Activated CD8-positive, alpha-beta T cell treated with anti-CD3 and anti-CD28 coated beads for 36 hours (primary cell): ENCODE data around the gene STK39. TPM values are rescaled to one million over a fixed set of nuclear protein-coding genes. Genes with fewer than 3 reads are reported as not detected.

Experiments
- ATAC-seq: fragments of 200-7000 bp; cut with Tn5 transposase; one replicate; pipeline ENCODE4 v1.10.0; 2021; ENCODE audit warnings: mild to moderate bottlenecking, moderate library complexity
- CTCF ChIA-PET: fragments of 350-600 bp; sonication (Branson Sonifier 250); formaldehyde crosslinking; loops from one replicate; lab custom pipeline; 2021; ENCODE audit warnings: antibody characterized with exemption; lab: Charles Lee
- POLR2A ChIA-PET: fragments of 350-600 bp; sonication (Branson Sonifier 250); formaldehyde crosslinking; loops from one replicate; lab custom pipeline; 2021; ENCODE audit warnings: antibody characterized with exemption; lab: Charles Lee
- DNase-seq: peaks from one replicate; pipeline ENCODE4 v3.0.0-alpha.2; 2020
- H3K27ac Mint-ChIP-seq: one replicate; pipeline ENCODE4 v1.8.0; 2021; ENCODE audit warnings: mild to moderate bottlenecking, mixed read lengths
- H3K27me3 Mint-ChIP-seq: one replicate; pipeline ENCODE4 v1.8.0; 2021; ENCODE audit warnings: mixed read lengths
- H3K36me3 Mint-ChIP-seq: one replicate; pipeline ENCODE4 v1.8.0; 2021; ENCODE audit warnings: low read depth, mixed read lengths
- H3K4me1 Mint-ChIP-seq: one replicate; pipeline ENCODE4 v1.8.0; 2021; ENCODE audit warnings: low read depth, mixed read lengths
- H3K4me3 Mint-ChIP-seq: one replicate; pipeline ENCODE4 v1.8.0; 2021; ENCODE audit warnings: mild to moderate bottlenecking, moderate library complexity, mixed read lengths
- H3K9me3 Mint-ChIP-seq: one replicate; pipeline ENCODE4 v1.8.0; 2021; ENCODE audit warnings: mixed read lengths
- CTCF ChIP-seq: fragments of 200-600 bp; IDR thresholded peaks from one replicate; pipeline ENCODE4 v1.8.0; 2022; ENCODE audit warnings: antibody characterized with exemption, mild to moderate bottlenecking
- intact Hi-C: fragments of 100-400 bp; cut with micrococcal nuclease; formaldehyde crosslinking; loops from one replicate; pipeline ENCODE4 v1.10.0; 2022
- total RNA-seq, 2 experiments: library from RNA; stranded (reverse); gene quantifications; one replicate each; pipeline ENCODE4 v1.2.3, GENCODE V29; 2021

Gene STK39
- total RNA-seq, 2 experiments from 2014 or later = 32.8 to 33.9 TPM

- no peaks in the 10 kb centered on the region for H3K9me3 Mint-ChIP-seq
- POLR2A ChIA-PET = no interaction called here
- TF ChIP-seq CTCF = no peak
- CTCF ChIA-PET = no interaction called here
- no peak overlapping the region for H3K27ac Mint-ChIP-seq
- peaks cover 11% of the 10 kb centered on the region for H3K4me1 Mint-ChIP-seq
- ATAC-seq (no peak), DNase-seq (no peak)
- H3K36me3 Mint-ChIP-seq = peaks cover 16% of the 10 kb centered on the region
- no peaks in the 10 kb centered on the region for H3K27me3 Mint-ChIP-seq
- H3K4me3 Mint-ChIP-seq = no peak overlapping the region
- intact Hi-C loops = no loop called here
Measured at GRCh38 chr2:168034616-168035015, 212.8 kb downstream of the STK39 start.

- Mint-ChIP-seq H3K9me3 (no peaks in the 10 kb centered on the region), H3K36me3 (peaks cover 16% of the 10 kb centered on the region), H3K27me3 (no peaks in the 10 kb centered on the region), H3K4me1 (peaks cover 11% of the 10 kb centered on the region), H3K4me3 (no peak overlapping the region), H3K27ac (no peak overlapping the region)
- ChIA-PET POLR2A (no interaction called here), CTCF (no interaction called here)
- DNase-seq (no peak), ATAC-seq (no peak)
- no peak for TF ChIP-seq CTCF
- intact Hi-C loops = no loop called here
Measured at GRCh38 chr2:168033966-168034365, 213.4 kb downstream of the STK39 start.

GRCh38 chr2:168032091-168032490 is 215.3 kb downstream of the STK39 start:
- no peak for ATAC-seq
- peaks cover 16% of the 10 kb centered on the region for H3K36me3 Mint-ChIP-seq
- ChIA-PET POLR2A (no interaction called here), CTCF (no interaction called here)
- no peak overlapping the region for H3K4me3 Mint-ChIP-seq
- peaks cover 11% of the 10 kb centered on the region for H3K4me1 Mint-ChIP-seq
- TF ChIP-seq CTCF = no peak
- intact Hi-C loops = no loop called here
- H3K9me3 Mint-ChIP-seq = no peaks in the 10 kb centered on the region
- H3K27ac Mint-ChIP-seq = no peak overlapping the region
- DNase-seq = no peak
- H3K27me3 Mint-ChIP-seq = no peaks in the 10 kb centered on the region

GRCh38 chr2:168030862-168031624 is 216.4 kb downstream of the STK39 start:
- TF ChIP-seq CTCF = no peak
- no peaks in the 10 kb centered on the region for H3K27me3 Mint-ChIP-seq
- ATAC-seq (peak; percentile 76), DNase-seq (peak; percentile 38)
- peaks cover 15% of the 10 kb centered on the region for H3K36me3 Mint-ChIP-seq
- ChIA-PET POLR2A (no interaction called here), CTCF (no interaction called here)
- H3K27ac Mint-ChIP-seq = no peak overlapping the region
- no peaks in the 10 kb centered on the region for H3K9me3 Mint-ChIP-seq
- no peak overlapping the region for H3K4me3 Mint-ChIP-seq
- H3K4me1 Mint-ChIP-seq = peaks cover 11% of the 10 kb centered on the region
- intact Hi-C loops = no loop called here

- Mint-ChIP-seq H3K4me1 (peaks cover 8% of the 10 kb centered on the region), H3K9me3 (no peaks in the 10 kb centered on the region), H3K36me3 (peaks cover 16% of the 10 kb centered on the region), H3K4me3 (no peak overlapping the region), H3K27me3 (no peaks in the 10 kb centered on the region), H3K27ac (no peak overlapping the region)
- ATAC-seq (no peak), DNase-seq (no peak)
- TF ChIP-seq CTCF = no peak
- intact Hi-C loops = no loop called here
- POLR2A ChIA-PET = no interaction called here
- CTCF ChIA-PET = interaction anchor here (0.9 kb wide), 1 partner anchor 98 kb away, joined by 3 read pairs; no protein-coding TSS in a partner anchor
Measured at GRCh38 chr2:168029071-168029470, 218.3 kb downstream of the STK39 start.
